HTR-8/SVneo (cell line): Measurements from ENCODE around the gene SH3RF3.

Experiments used
- DNase-seq: peaks from one replicate; pipeline ENCODE4 v3.0.0; 2011; ENCODE audit warnings: low spot score, mixed read lengths; ENCODE audit not compliant: insufficient read length
- FAIRE-seq: peaks from 2 replicates; lab custom pipeline; 2011; peaks lifted over from hg19 to GRCh38; lab: Jason Lieb, UNC

SH3RF3 gene

DNA sequence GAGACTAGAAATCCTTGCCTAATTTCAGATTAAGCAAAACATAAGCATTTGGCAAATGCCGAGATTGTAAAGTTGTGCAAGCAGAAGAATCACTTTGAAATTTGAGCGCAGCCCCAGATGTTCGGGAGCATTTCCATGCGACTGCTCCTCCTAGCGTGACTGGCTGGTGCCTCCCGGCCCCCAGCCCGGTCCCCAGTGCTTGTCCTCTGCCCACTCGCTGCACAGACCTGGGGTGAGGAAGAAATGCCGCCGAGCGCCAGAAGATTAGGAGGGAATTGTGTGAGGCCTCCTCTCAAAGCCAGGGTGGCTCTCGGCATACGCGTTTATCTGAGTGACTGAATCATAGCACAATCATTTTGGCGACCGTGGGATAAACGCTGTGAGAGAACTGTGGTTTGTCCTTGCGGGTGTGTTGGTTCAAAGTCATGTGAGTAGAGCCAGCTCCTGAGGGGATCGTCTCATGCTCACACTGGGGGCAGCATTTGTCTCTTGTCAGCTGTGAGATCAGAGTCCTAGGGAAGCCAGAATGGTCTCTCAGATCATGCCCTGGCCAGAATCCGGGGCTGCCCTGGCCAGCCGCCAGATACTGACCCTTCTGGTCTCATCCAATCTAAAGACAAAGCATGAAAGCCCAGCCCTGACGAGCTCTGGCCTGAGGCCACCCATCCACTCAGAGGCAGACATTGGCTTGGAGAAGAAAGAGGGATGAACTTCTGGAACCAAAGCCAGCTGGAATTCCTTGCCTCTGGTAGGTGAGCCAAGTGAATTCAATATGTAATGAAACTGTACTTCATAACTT, 189.3 kb downstream of the SH3RF3 start:
- FAIRE-seq (peak; percentile 31), DNase-seq (peak; percentile 59)

DNA sequence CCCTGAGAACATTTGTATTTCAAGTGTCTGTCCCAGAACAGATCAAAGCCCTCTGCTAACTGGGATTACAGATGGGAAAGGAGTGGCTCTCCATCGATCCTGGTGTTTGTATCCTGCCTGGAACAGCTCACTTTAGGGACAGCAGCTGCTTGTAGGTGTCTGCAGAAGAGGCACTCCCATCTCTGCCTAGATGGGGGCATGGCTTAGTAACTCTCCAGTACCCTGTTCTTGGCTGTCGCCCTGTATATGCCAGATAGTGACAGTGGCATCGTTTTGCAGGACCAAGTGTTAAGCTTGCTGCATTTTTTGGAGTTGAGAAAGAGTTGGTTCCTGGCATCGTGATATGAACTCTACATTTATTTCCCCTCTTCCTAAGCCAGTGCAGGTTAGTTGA, 189.9 kb downstream of the SH3RF3 start:
- no peak for FAIRE-seq

GRCh38 chr2:109320195-109320922, 191.4 kb downstream of the SH3RF3 start:
- FAIRE-seq (peak; percentile 28), DNase-seq (no peak)

More for the DNA sequence above, 189.9 kb downstream of the SH3RF3 start:
- no peak for DNase-seq

- FAIRE-seq: no peak
Observed at GRCh38 chr2:109321570-109321969, 192.6 kb downstream of the SH3RF3 start.

GRCh38 chr2:109322111-109322510, 193.1 kb downstream of the SH3RF3 start:
- peak; percentile 65 for DNase-seq
- peak; percentile 38 for FAIRE-seq

More at GRCh38 chr2:109321570-109321969, 192.6 kb downstream of the SH3RF3 start:
- DNase-seq: no peak

GRCh38 chr2:109322641-109323040, 193.6 kb downstream of the SH3RF3 start:
- no peak for DNase-seq
- no peak for FAIRE-seq

DNA sequence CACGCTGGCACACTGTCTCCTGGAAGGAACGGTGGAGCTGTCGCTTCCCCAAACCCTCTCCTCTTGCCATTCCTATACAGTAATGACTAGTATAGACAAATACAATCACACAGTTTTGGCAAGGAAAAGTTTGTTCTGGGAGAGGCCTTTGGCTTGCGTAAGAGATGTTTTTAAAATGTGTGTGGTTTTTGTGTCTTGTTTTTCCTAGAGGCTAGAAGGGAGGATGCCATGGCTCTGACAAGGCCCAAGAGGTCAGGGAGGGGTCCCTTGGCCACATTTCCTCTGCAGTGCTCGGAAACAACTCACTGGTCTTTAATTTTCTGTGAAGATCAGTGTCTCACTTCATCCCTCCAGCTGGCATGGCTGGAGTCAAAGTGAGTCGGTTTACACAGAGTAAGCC, 195.9 kb downstream of the SH3RF3 start:
- DNase-seq: peak; percentile 52
- FAIRE-seq: peak; percentile 65

- DNase-seq: no peak
- FAIRE-seq: peak; percentile 9
Observed at GRCh38 chr2:109325570-109325969, 196.6 kb downstream of the SH3RF3 start.

- DNase-seq (no peak), FAIRE-seq (no peak)
Observed at GRCh38 chr2:109326306-109326705, 197.3 kb downstream of the SH3RF3 start.

DNA sequence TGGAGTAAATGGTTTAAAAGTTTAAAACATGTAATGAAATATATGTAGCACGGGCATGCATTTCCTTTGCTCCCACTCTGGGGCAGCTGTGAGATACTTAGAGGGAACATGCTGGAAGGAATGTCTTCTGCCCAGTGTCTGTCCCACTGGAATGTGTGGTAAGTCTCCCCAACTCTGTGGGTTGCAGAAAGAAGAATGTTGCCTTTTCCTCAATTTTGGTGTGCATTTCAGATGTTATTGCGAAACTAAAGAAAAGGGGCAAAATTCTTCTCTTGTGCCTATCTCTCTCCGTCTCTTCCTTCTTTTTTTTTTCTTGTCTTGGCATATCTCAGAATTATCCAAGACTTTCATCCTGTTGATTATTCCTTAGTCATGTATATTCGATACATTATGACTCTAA, 201.1 kb downstream of the SH3RF3 start:
- no peak for DNase-seq
- no peak for FAIRE-seq

DNA sequence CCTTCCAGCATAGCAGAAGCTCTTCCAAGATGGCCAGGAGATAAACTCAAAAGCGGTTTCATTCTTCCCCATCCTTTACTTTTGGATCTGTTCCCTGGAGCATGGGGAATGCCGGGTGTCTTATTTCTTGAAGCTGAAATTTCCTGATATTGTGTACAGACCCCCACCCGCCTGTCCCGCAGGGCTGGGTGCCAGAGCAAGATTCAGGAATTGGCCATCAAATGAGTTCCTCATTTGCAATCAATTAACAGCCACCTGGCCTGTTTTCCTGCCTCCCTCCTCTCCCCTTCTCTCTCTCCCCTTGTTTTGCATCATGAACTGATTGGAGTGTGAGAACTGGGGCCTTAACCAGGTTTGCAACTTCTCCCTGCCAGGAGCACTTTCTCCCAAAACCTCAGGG, 202.1 kb downstream of the SH3RF3 start:
- DNase-seq (no peak), FAIRE-seq (no peak)

- DNase-seq: peak; percentile 89
- peak; percentile 78 for FAIRE-seq
Observed at GRCh38 chr2:109331896-109332848, 203.2 kb downstream of the SH3RF3 start.

DNA sequence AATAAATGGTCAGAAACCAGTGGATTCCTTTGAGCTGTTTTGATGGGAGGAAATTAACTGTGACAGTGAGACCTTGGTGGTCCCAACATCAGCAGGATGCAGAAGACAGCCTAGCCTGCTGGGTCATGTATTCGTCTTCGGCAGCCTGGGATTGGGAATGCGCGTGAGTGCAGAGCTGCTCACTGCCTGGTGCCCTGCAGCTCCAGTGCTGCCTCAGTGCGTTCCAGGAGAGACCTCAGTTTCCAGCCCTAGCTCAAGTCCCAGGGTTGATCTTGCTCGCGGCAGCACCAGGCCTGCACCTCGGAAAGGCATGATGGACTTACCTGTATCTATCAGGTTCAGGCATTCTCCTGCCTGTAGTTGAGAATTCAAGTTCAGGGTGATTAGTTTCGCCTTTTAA, 203.9 kb downstream of the SH3RF3 start:
- FAIRE-seq: peak; percentile 83

GRCh38 chr2:109333414-109334210, 204.6 kb downstream of the SH3RF3 start:
- FAIRE-seq (no peak), DNase-seq (no peak)

More for the DNA sequence above, 203.9 kb downstream of the SH3RF3 start:
- DNase-seq: no peak

DNA sequence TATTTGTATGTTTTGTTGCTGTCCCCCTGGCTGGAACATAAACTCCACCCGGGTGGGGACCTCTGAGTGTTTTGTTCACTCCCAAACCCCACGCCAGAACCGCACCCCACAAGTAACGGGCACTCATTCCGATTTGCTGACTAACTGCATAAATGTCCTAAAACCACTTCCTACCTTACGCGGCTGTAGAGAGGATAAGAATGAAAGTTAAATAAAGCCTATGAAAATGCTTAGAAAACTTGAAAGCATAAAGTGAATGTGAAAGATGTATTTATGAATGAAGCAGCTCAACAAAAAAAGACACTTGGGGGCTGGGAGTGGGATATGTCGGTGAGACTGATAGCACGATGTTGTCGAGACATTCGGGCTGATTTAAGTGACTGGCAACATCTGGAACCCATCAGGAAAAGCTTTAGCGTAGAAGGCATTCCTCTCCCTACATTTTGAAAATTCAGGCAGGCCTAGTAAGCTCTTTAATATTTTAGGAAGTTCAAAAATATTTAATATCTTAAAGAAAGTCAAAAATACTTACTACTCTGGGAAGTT, 206.7 kb downstream of the SH3RF3 start:
- FAIRE-seq (no peak), DNase-seq (no peak)

DNA sequence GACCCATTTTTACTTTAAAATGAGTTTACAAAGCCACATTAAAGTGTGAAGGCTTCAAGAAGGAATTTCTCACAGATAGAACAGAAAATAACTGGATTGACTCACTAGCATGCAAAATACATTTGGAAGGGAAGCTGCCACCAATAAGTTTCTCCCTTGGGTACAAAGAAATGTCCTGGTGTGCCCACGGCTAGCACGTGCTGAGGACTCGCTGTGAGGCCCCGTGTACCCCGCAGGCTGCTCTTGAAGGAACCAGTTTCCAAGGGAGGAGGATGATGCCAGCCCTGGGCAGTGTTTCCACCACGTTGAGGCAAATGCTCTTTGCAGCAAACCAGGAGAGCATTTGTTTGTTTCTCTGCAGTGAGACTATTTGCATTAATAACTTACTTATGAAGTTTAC, 207.3 kb downstream of the SH3RF3 start:
- no peak for DNase-seq
- FAIRE-seq: no peak

DNA sequence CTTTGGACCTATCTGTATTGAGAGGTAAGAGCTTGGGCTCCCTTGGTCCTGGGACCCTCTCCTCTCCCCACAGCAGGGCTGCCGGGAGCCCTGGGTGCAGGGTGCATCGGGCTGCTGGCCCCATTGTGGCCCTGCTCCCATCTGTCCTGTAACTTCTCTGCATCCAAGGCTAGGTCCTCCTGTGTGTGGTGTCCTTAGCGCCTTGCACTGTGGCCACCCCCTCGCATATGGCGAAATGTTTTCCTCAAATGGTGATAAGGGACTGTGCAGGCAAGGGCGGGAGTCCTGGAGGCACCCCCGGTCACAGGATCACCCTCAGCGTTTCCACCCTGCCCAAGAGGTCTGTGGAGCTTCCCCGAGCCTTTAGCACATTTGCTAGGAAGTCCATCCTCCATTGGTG, 208.2 kb downstream of the SH3RF3 start:
- FAIRE-seq (no peak), DNase-seq (no peak)

- DNase-seq (no peak), FAIRE-seq (no peak)
Observed at GRCh38 chr2:109339519-109339966, 210.5 kb downstream of the SH3RF3 start.

DNA sequence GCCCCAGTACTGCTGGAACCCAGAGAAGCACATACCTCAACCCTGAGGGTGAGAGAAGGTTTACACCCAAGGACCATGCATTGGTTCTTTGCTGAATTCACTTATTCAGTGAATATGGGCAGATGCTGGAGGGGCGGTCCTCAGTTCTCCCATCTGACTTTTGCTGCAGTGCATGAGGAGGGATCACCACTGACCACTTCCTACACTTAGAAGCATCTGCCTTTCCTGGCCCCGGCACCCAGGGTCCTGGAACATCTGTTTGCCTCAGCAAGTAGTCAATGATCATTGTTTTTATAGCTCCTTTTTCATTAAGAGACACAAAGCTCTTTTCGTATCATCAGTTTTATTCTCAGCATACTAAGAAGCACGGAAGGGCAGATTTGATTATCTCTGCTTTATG, 211.4 kb downstream of the SH3RF3 start:
- no peak for DNase-seq
- no peak for FAIRE-seq
